Transverse colon (tissue), 4 donors: ENCODE results near the gene GHRHR. TPM values are rescaled to one million over a fixed set of nuclear protein-coding genes. Genes with fewer than 3 reads are reported as not detected.

Source experiments
- DNase-seq: peaks from one replicate; pipeline ENCODE4 v3.0.0-alpha.2; 2019
- H3K27ac ChIP-seq, 4 donors: fragments of 200-600 bp; sonication (generic); 2 replicates each; pipeline ENCODE4 v1.5.1; 2016 to 2018; ENCODE audit warnings: inconsistent platforms in 4 of 4
- H3K27me3 ChIP-seq: fragments of 200-600 bp; sonication (generic); 2 replicates; pipeline ENCODE4 v1.5.1; 2017; ENCODE audit warnings: inconsistent platforms
- H3K36me3 ChIP-seq, 4 donors: fragments of 200-600 bp; sonication (generic); 2 replicates each; pipeline ENCODE4 v1.5.1; 2017 to 2019; ENCODE audit warnings: inconsistent platforms in 4 of 4
- H3K4me1 ChIP-seq, 4 donors: fragments of 200-600 bp; sonication (generic); 2 replicates each; pipeline ENCODE4 v1.5.1; 2017 to 2020; ENCODE audit warnings: inconsistent platforms in 4 of 4
- H3K4me3 ChIP-seq, 4 donors: fragments of 200-600 bp; sonication (generic); 1 replicate in 1 of 4; 2 replicates in 3 of 4; pipeline versions ENCODE4 v1.5.1 to v1.6.1; 2017 to 2019; ENCODE audit warnings: inconsistent platforms in 4 of 4
- H3K9me3 ChIP-seq, 2 donors: fragments of 200-600 bp; sonication (generic); 2 replicates each; pipeline ENCODE4 v1.5.1; 2017 to 2019; ENCODE audit warnings: inconsistent platforms in 2 of 2
- EP300 ChIP-seq: sonication (generic); formaldehyde crosslinking; IDR thresholded peaks from one replicate; pipeline ENCODE4 v1.6.1; 2017; ENCODE audit warnings: antibody characterized with exemption, low read depth
- POLR2A ChIP-seq: fragments of 450-650 bp; IDR thresholded peaks from one replicate; pipeline ENCODE4 v1.6.1; 2016; ENCODE audit warnings: antibody characterized with exemption, mild to moderate bottlenecking, moderate library complexity
- POLR2AphosphoS5 ChIP-seq, 3 donors: sonication (generic); formaldehyde crosslinking; IDR thresholded peaks; one replicate each; pipeline ENCODE4 v1.6.1; 2016; ENCODE audit warnings: antibody characterized with exemption in 3 of 3
- WGBS, 2 donors: methylation state at CpG; one replicate each; pipeline ENCODE4 v1.1.5; 2018; ENCODE audit warnings: low coverage in 1 of 2; 5-methylcytosine and 5-hydroxymethylcytosine counted together
- in situ Hi-C, 4 donors: fragments of 200-750 bp; cut with MboI; loops; one replicate each; pipeline versions ENCODE4 v1.15.0 to v1.15.1; 2017; ENCODE audit warnings: low sequenced_read_pairs in 3 of 4, low pct_ligation_motif_present in 1 of 4, low pct_unique_long_range_greater_than_20kb in 1 of 4
- intact Hi-C: fragments of 100-400 bp; cut with DNase I; formaldehyde crosslinking; loops from one replicate; pipeline ENCODE4 v1.15.1; 2023; ENCODE audit warnings: low total_unique reads
- total RNA-seq, 4 donors: library from RNA; depleted of rRNA; stranded (reverse); fragments of >200 nt; gene quantifications; one replicate each; pipeline ENCODE4 v1.1.0, GENCODE V29; 2016
- TF ChIP-seq, protein P1 (sequence below), 5 experiments: fragments of 200-600 bp in 3 of 5; fragments of 450-650 bp in 2 of 5; sonication (generic) in 3 of 5; IDR thresholded peaks; 1 replicate in 2 of 5; 2 replicates in 3 of 5; pipeline ENCODE4 v1.5.1; 2016 to 2017; ENCODE audit warnings: antibody characterized with exemption in 5 of 5, inconsistent platforms in 3 of 5, mild to moderate bottlenecking in 2 of 5, moderate library complexity in 1 of 5

Gene GHRHR
- total RNA-seq, 4 donors from 2014 or later = not detected

- Histone ChIP-seq H3K36me3 (no peaks in the 10 kb centered on the region), H3K9me3 (no peaks in the 10 kb centered on the region), H3K4me1 (peaks cover 0 to 11% (median 0%) of the 10 kb centered on the region in 4 donors), H3K4me3 (no peak overlapping the region), H3K27ac (no peak overlapping the region), H3K27me3 (no peaks in the 10 kb centered on the region)
- in situ Hi-C loops = loop anchor here (5.0 to 10.0 kb wide), 2 partner anchors 138 to 141 kb away; no protein-coding TSS in a partner anchor
- intact Hi-C loops = loop anchor here (5.0 kb wide), 1 partner anchor 138 kb away; no protein-coding TSS in a partner anchor
- TF ChIP-seq, protein P1, sequence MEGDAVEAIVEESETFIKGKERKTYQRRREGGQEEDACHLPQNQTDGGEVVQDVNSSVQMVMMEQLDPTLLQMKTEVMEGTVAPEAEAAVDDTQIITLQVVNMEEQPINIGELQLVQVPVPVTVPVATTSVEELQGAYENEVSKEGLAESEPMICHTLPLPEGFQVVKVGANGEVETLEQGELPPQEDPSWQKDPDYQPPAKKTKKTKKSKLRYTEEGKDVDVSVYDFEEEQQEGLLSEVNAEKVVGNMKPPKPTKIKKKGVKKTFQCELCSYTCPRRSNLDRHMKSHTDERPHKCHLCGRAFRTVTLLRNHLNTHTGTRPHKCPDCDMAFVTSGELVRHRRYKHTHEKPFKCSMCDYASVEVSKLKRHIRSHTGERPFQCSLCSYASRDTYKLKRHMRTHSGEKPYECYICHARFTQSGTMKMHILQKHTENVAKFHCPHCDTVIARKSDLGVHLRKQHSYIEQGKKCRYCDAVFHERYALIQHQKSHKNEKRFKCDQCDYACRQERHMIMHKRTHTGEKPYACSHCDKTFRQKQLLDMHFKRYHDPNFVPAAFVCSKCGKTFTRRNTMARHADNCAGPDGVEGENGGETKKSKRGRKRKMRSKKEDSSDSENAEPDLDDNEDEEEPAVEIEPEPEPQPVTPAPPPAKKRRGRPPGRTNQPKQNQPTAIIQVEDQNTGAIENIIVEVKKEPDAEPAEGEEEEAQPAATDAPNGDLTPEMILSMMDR (IDR thresholded peaks at IDR 0.05) = peak in 1 of 5 experiments; percentile 6
- TF ChIP-seq EP300 = no peak
- TF ChIP-seq POLR2A = no peak
- no peak for TF ChIP-seq POLR2AphosphoS5 (IDR thresholded peaks at IDR 0.05)
- 44 to 62% methylated on average over 5 to 12 of the region's 12 CpGs for WGBS, 2 donors
- DNase-seq = no peak
Measured at GRCh38 chr7:30983914-30984247, 20.1 kb downstream of the GHRHR start.

DNA sequence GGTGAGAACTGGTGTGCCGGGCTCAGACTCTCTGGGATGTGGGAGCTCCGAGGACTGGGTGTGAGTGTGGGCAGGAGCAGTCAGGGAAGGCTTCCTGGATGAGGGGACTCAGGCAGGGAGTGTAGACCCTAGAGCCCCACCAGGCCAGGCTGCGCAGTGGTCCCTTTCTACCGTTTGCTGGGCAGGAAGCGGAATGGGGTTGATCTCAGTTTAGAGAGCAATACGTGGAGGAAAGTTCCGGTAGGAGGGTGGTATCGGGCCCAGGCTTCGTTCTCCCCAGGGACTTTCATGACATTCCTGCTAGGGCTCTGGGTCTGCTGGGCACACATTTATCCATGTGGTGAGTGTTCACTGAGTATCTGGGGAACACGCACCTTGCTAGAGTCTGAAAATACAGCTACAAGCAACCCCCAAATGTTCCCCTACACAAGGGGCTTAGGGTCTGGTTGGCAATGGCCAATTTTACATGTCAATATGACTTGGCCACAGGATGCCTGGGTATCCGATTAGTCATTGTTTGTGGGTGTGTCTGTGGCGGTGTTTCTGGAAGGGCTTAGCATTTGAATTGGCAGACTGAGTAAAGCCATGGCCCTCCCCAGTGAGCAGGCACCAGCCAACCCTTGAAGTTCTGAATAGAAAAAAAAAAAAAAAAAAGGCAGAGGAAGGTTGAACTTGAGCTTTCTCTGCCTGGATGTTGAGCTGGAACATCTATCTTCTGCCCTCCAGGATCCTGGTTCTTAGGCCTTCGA lies 20.8 kb downstream of the GHRHR start:
- TF ChIP-seq EP300 (no peak), POLR2A (no peak), POLR2AphosphoS5 (IDR thresholded peaks at IDR 0.05) (no peak)
- TF ChIP-seq, protein P1 (IDR thresholded peaks at IDR 0.05) = no peak
- no peak overlapping the region for H3K27ac ChIP-seq
- intact Hi-C loops (loop anchor here (5.0 kb wide), 1 partner anchor 138 kb away; no protein-coding TSS in a partner anchor), in situ Hi-C loops (loop anchor here (5.0 to 10.0 kb wide), 2 partner anchors 138 to 140 kb away; no protein-coding TSS in a partner anchor)
- no peaks in the 10 kb centered on the region for H3K9me3 ChIP-seq
- WGBS, 2 donors = 79 to 100% methylated on average over 1 to 13 of the region's 13 CpGs
- DNase-seq = no peak
- peaks cover 0 to 12% (median 0%) of the 10 kb centered on the region in 4 donors for H3K4me1 ChIP-seq
- H3K27me3 ChIP-seq = no peaks in the 10 kb centered on the region
- H3K4me3 ChIP-seq = no peak overlapping the region
- no peaks in the 10 kb centered on the region for H3K36me3 ChIP-seq

DNA sequence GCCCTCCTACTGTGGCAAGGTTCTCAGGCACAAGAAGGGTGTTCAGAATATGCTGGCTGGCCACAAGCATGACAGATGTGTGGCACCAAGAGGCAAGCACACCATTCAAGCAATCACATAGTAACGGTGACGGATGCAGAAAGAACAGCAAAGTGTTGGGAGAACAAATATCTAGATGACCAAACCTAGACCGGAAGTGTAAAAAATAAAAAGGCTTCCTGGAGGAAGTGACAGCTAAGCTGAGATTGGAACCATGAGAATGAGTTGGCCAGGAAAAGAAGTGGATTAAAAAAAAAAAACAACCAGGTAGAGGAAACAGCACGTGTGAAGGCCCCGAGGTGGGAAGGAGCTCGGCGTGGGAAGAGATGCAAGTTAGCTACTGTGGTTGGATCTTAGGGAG lies 22.0 kb downstream of the GHRHR start:
- Histone ChIP-seq H3K27ac (no peak overlapping the region), H3K27me3 (no peaks in the 10 kb centered on the region), H3K4me3 (no peak overlapping the region), H3K4me1 (peaks cover 0 to 12% (median 0%) of the 10 kb centered on the region in 4 donors), H3K9me3 (no peaks in the 10 kb centered on the region), H3K36me3 (no peaks in the 10 kb centered on the region)
- 62 to 70% methylated on average over 7 of the region's 7 CpGs for WGBS, 2 donors
- intact Hi-C loops (no loop called here), in situ Hi-C loops (loop anchor here in 2 of 4 donors (10.0 kb wide), 1 partner anchor 139 kb away; no protein-coding TSS in a partner anchor)
- TF ChIP-seq POLR2A = no peak
- TF ChIP-seq POLR2AphosphoS5 (IDR thresholded peaks at IDR 0.05) = no peak
- TF ChIP-seq, protein P1 (IDR thresholded peaks at IDR 0.05) = no peak
- no peak for TF ChIP-seq EP300
- DNase-seq = no peak

- Histone ChIP-seq H3K27me3 (no peaks in the 10 kb centered on the region), H3K9me3 (no peaks in the 10 kb centered on the region), H3K4me3 (no peak overlapping the region), H3K4me1 (peaks cover 0 to 12% (median 0%) of the 10 kb centered on the region in 4 donors), H3K36me3 (no peaks in the 10 kb centered on the region), H3K27ac (no peak overlapping the region)
- TF ChIP-seq, protein P1 (IDR thresholded peaks at IDR 0.05) = no peak
- TF ChIP-seq POLR2AphosphoS5 (IDR thresholded peaks at IDR 0.05) (no peak), POLR2A (no peak), EP300 (no peak)
- no peak for DNase-seq
- in situ Hi-C loops = loop anchor here in 2 of 4 donors (10.0 kb wide), 1 partner anchor 138 kb away; no protein-coding TSS in a partner anchor
- WGBS, 2 donors = 90 to 91% methylated on average over 5 to 8 of the region's 8 CpGs
- intact Hi-C loops = no loop called here
Measured at GRCh38 chr7:30986331-30986730, 22.6 kb downstream of the GHRHR start.
